Keratinocyte (primary cell): ENCODE data around the gene RAB13.

Experiments
- CTCF ChIP-seq, 3 experiments: IDR thresholded peaks in 1 of 3; conservative IDR thresholded peaks in 1 of 3; optimal IDR thresholded peaks in 1 of 3; 2 replicates in 2 of 3; 3 replicates in 1 of 3; pipeline versions ENCODE3 to v1.5.1; 2011; ENCODE audit warnings: low read length in 3 of 3, mild to moderate bottlenecking in 3 of 3, moderate library complexity in 2 of 3, control low read depth in 1 of 3, inconsistent platforms in 1 of 3; ENCODE audit not compliant: insufficient read depth in 2 of 3; ENCODE audit errors: extremely low read depth in 1 of 3
- EZH2 ChIP-seq: IDR thresholded peaks from one replicate; pipeline ENCODE4 v1.6.1; 2012; ENCODE audit warnings: inconsistent platforms, mild to moderate bottlenecking, low read length, moderate library complexity

- TF ChIP-seq CTCF (optimal IDR thresholded peaks at IDR 0.05 in 1 of 3, IDR thresholded peaks at IDR 0.05 in 1 of 3, conservative IDR thresholded peaks at IDR 0.05 in 1 of 3; ENCODE audit: extremely low read depth in 1 of 3, insufficient read depth in 2 of 3, low read length in 3 of 3) (no peak), EZH2 (no peak)
Measured at GRCh38 chr1:153978274-153978909, 7.7 kb downstream of the RAB13 start.
